Heart right ventricle (tissue), 16 donors: ENCODE measurements around the gene GKAP1. TPM values are rescaled to one million over a fixed set of nuclear protein-coding genes. Genes with fewer than 3 reads are reported as not detected.
"Not testable (repeated sequence)": the region's sequence is repeated elsewhere in the genome, so short reads cannot be mapped to it uniquely, and the experiment has no call there.

ENCODE experiments used
- ATAC-seq, 8 donors: fragments of 200-7000 bp; cut with Tn5 transposase; one replicate each; pipeline ENCODE4 v1.9.1; 2020; ENCODE audit warnings: mild to moderate bottlenecking in 8 of 8, moderate library complexity in 8 of 8, moderate number of reproducible peaks in 1 of 8
- DNase-seq, 2 donors: peaks; one replicate each; pipeline ENCODE4 v3.0.0-alpha.2; 2020
- H3K27ac ChIP-seq, 10 donors: fragments of 200-600 bp; sonication (generic) in 2 of 10; one replicate each; pipeline versions ENCODE4 v1.5.0 to v1.8.0; 2020 to 2022; ENCODE audit warnings: mild to moderate bottlenecking in 3 of 10
- H3K27me3 ChIP-seq, 7 donors: fragments of 200-600 bp; one replicate each; pipeline ENCODE4 v1.8.0; 2021 to 2022; ENCODE audit warnings: mild to moderate bottlenecking in 2 of 7
- H3K36me3 ChIP-seq, 9 donors: fragments of 200-600 bp; sonication (generic) in 1 of 9; one replicate each; pipeline versions ENCODE4 v1.5.0 to v1.8.0; 2020 to 2022; ENCODE audit warnings: mild to moderate bottlenecking in 2 of 9
- H3K4me1 ChIP-seq, 9 donors: fragments of 200-600 bp; sonication (generic) in 1 of 9; one replicate each; pipeline versions ENCODE4 v1.5.0 to v1.8.0; 2020 to 2022; ENCODE audit warnings: mild to moderate bottlenecking in 4 of 9
- H3K4me3 ChIP-seq, 10 donors: fragments of 200-600 bp; sonication (generic) in 2 of 10; one replicate each; pipeline versions ENCODE4 v1.5.0 to v1.8.0; 2020 to 2022; ENCODE audit warnings: mild to moderate bottlenecking in 7 of 10, moderate library complexity in 2 of 10
- H3K9me3 ChIP-seq, 11 donors: fragments of 200-600 bp in 10 of 11; sonication (generic) in 2 of 11; one replicate each; pipeline versions ENCODE4 v1.5.0 to v1.8.0; 2013 to 2022; ENCODE audit warnings: mild to moderate bottlenecking in 2 of 11, control low read depth in 1 of 11, moderate library complexity in 1 of 11
- CTCF ChIP-seq, 9 donors: fragments of 200-600 bp; sonication (generic) in 2 of 9; IDR thresholded peaks; one replicate each; pipeline versions ENCODE4 v1.5.0 to v1.8.0; 2021 to 2022; ENCODE audit warnings: antibody characterized with exemption in 9 of 9, mild to moderate bottlenecking in 5 of 9, moderate library complexity in 1 of 9
- WGBS, 2 donors: extraction: QIAGEN DNeasy Blood & Tissue Kit; methylation state at CpG; one replicate each; pipeline ENCODE4 v1.1.7; 2013; ENCODE audit warnings: inconsistent platforms in 1 of 2; 5-methylcytosine and 5-hydroxymethylcytosine counted together
- intact Hi-C, 10 donors: fragments of 100-400 bp; cut with DNase I; formaldehyde crosslinking; loops; one replicate each; pipeline versions ENCODE4 v1.11.1 to v1.14.2; 2022
- polyA plus RNA-seq, 2 donors: library from polyadenylated mRNA; stranded (reverse); fragments of 200-250 nt; gene quantifications; one replicate each; pipeline ENCODE4 v1.2.3, GENCODE V29; 2013
- total RNA-seq, 10 donors: library from RNA; stranded (reverse); fragmentation: NEBNext Ultra II Directional in 3 of 10; extraction: Animal tissue kit (Norgen Biotek cat#: 25700) in 3 of 10; gene quantifications; one replicate each; pipeline versions ENCODE4 v1.2.1 to v1.2.4, GENCODE V29; 2021 to 2023
- donor health status: Arrhythmogenic right ventricular cardiomyopathy.
- donor health status: ischemic (EF 13 %, LVEDD 7.1; RV severe dilation, severe dysfunction).
- donor health status: healthy with polysubstance abuse.
- donor health status: DM: no; HTN: yes; CAD: no.
- donor health status: DM: no; HTN: no; CAD: no.
- donor health status: ischemic (EF 25% LVEDD 6.9; RV normal size, moderate dysfunction).
- donor health status: ischemic (EF 25% LVEDD 5.7; RV mildly dilated, moderate dysfunction).
- donor health status: healthy.
- donor health status: DM: yes; HTN: yes; CAD: no.
- donor health status: Ischemic cardiomyopathy.
- donor health status: ischemic (EF 35%, LVEDD 5.7; RV mildly dilated, moderate dysfunction).
- donor health status: nonischemic (EF 11% LVEDD 7.7; RV severe dilation, severe dysfunction).
- donor health status: DM: yes; HTN: yes; CAD: no.
- donor health status: PGD.
- donor health status: ischemic (EF 29% LVEDD 5.4; RV normal size, mild dysfunction).
- donor health status: nonischemic (EF 23%, LVEDD 6.1; RV moderate dilation, normal function).

GKAP1 gene
- total and polyA plus RNA-seq, 12 donors, result 13.2 to 25.0 (median 19.9) TPM

DNA sequence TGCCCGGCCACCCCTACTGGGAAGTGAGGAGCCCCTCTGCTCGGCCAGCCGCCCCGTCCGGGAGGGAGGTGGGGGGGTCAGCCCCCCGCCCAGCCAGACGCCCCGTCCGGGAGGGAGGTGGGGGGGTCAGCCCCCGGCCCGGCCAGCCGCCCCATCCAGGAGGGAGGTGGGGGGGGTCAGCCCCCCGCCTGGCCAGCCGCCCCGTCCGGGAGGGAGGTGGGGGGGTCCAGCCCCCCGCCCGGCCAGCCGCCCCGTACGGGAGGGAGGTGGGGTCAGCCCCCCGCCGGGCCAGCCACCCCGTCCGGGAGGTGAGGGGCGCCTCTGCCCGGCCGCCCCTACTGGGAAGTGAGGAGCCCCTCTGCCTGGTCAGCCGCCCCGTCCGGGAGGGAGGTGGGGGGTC lies 13.1 kb downstream of the GKAP1 start:
- H3K27ac ChIP-seq, H3K4me3 ChIP-seq, intact Hi-C loops, H3K9me3 ChIP-seq, ATAC-seq, H3K27me3 ChIP-seq, DNase-seq, H3K4me1 ChIP-seq: not testable (repeated sequence)
- 98 to 100% methylated on average over 8 to 30 of the region's 31 CpGs for WGBS, 2 donors
- peaks cover 0 to 33% (median 5%) of the 10 kb centered on the region in 9 donors for H3K36me3 ChIP-seq

GRCh38 chr9:83803941-83804340 lies 13.6 kb downstream of the GKAP1 start:
- H3K4me3 ChIP-seq, ATAC-seq, H3K27ac ChIP-seq, DNase-seq, intact Hi-C loops, H3K9me3 ChIP-seq, H3K4me1 ChIP-seq, H3K27me3 ChIP-seq: not testable (repeated sequence)
- peaks cover 0 to 36% (median 6%) of the 10 kb centered on the region in 9 donors for H3K36me3 ChIP-seq
- 93 to 97% methylated on average over 5 to 30 of the region's 33 CpGs for WGBS, 2 donors

- no peak overlapping the region for H3K4me3 ChIP-seq
- WGBS, 2 donors, result 81 to 83% methylated on average over 13 of the region's 13 CpGs
- ATAC-seq (no peak), DNase-seq (no peak)
- TF ChIP-seq CTCF (IDR thresholded peaks at IDR 0.05), result no peak
- no peaks in the 10 kb centered on the region for H3K9me3 ChIP-seq
- intact Hi-C loops, result no loop called here
- no peaks in the 10 kb centered on the region for H3K27me3 ChIP-seq
- H3K36me3 ChIP-seq, result peaks cover 0 to 44% (median 9%) of the 10 kb centered on the region in 9 donors
- H3K27ac ChIP-seq, result no peak overlapping the region
- H3K4me1 ChIP-seq, result no peaks in the 10 kb centered on the region
Observed at GRCh38 chr9:83800236-83801033, 17.1 kb downstream of the GKAP1 start.

DNA sequence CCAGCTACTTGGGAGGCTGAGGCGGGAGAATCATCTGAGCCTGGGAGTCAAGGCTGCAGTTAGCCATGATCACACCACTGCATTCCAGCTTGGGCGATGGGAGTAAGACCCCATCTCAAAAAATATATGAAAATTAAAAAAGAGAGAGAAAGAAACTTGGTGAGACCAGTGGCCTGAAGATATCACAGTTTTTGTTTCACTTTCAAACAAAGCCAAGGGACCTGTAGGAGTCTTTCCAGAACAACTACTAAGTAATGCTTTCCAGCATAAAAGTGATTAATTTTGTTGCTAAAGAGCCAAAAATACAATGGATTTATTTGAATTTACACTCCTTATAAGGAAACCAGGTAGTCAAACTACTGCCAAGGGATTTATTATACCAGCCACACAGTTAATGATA lies 23.5 kb downstream of the GKAP1 start:
- no peak for ATAC-seq
- H3K4me1 ChIP-seq, result no peaks in the 10 kb centered on the region
- H3K27ac ChIP-seq, result no peak overlapping the region
- no peak overlapping the region for H3K4me3 ChIP-seq
- H3K36me3 ChIP-seq, result peaks cover 0 to 63% (median 9%) of the 10 kb centered on the region in 9 donors
- no peak for DNase-seq
- H3K9me3 ChIP-seq, result no peaks in the 10 kb centered on the region
- no peak for TF ChIP-seq CTCF (IDR thresholded peaks at IDR 0.05)
- no peaks in the 10 kb centered on the region for H3K27me3 ChIP-seq
- 98% methylated on average over 2 of the region's 2 CpGs for WGBS, 2 donors
- intact Hi-C loops, result loop anchor here in 1 of 10 donors (10.0 kb wide), 1 partner anchor 79 kb away; no protein-coding TSS in a partner anchor

DNA sequence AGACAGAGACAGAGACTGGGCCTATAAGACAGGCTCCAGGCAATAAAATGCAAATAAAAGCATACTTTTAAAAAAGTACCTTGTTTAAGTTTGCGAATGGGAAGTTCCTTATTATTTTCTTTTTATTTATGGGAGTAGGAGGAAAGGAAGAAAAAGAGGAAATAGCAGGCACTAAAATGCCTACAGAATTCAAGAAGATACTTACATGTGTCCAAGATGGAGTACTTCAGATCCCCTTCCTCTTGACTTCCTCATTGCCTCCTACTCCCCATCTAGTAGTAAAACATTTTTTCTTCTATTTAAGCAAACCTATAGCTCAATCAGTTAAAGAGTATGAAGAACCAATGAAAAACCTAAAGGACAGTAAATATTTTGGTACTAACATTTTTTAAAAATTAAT lies 24.8 kb downstream of the GKAP1 start:
- H3K9me3 ChIP-seq, result no peaks in the 10 kb centered on the region
- H3K4me3 ChIP-seq, result no peak overlapping the region
- WGBS, 2 donors, result 93 to 94% methylated on average over 1 of the region's 1 CpG
- TF ChIP-seq CTCF (IDR thresholded peaks at IDR 0.05), result no peak
- H3K4me1 ChIP-seq, result no peaks in the 10 kb centered on the region
- intact Hi-C loops, result loop anchor here in 1 of 10 donors (10.0 kb wide), 1 partner anchor 78 kb away; no protein-coding TSS in a partner anchor
- H3K27ac ChIP-seq, result no peak overlapping the region
- DNase-seq (no peak), ATAC-seq (no peak)
- H3K27me3 ChIP-seq, result no peaks in the 10 kb centered on the region
- peaks cover 0 to 61% (median 0%) of the 10 kb centered on the region in 9 donors for H3K36me3 ChIP-seq
